HG03097 (cell line): ENCODE measurements around the gene IRF9.

ENCODE experiments used
- ATAC-seq: cut with Tn5 transposase; IDR thresholded peaks from one replicate; pipeline ENCODE4 v1.9.1; 2021; ENCODE audit not compliant: unreplicated experiment, low FRiP score

The IRF9 gene, protein sequence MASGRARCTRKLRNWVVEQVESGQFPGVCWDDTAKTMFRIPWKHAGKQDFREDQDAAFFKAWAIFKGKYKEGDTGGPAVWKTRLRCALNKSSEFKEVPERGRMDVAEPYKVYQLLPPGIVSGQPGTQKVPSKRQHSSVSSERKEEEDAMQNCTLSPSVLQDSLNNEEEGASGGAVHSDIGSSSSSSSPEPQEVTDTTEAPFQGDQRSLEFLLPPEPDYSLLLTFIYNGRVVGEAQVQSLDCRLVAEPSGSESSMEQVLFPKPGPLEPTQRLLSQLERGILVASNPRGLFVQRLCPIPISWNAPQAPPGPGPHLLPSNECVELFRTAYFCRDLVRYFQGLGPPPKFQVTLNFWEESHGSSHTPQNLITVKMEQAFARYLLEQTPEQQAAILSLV

DNA sequence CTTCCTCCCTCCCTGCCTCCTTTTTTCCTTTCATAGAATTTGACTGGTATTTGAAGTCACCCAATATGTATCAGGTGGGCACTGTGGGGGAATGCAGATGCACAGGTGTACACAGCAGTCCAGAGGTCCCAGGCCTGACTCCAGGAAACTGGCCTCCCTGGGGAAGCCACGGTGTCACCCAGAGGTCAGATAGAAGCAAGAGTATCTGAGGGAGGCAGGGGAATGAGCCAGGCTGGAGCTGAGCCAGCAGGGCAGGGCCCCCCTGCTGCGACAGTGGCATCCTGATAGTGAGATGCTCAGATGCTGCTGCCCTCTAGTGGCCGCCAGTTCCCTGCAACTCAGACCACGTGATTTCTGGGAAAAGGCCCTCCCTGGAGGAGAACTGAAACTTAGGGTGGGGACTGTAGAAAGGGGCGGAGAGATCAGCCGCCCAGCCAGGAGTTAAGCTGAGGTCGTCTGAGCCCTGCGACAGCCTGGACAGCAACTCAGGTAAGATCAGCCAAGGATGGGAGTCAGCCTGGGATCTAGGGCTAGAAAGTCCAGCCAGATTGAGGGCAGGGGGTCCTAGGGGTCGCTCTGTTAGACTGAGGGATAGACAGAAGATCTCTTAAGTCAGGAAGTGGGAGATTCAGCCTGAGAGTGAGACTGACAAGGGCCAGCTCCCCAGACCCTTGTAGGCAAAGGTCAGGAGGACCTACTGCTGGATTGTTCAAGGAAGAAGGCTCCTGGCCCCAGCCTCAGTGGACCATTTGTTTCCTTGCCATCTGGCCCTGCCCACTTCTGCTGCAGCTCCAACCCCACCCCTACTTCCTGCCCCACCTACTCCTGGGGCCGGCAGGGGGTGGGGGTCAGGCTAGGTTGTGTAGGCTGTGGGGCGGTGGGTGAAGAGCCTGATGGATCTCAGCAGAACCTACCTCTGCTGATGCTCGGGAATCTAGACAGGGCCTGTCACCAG is at the start of gene IRF9:
Gene IRF9 (plus strand): TSS at position 416 of the 955 bp plus-strand sequence. CDS start 880 bp downstream, outside the sequence.
- peak; percentile 70 for ATAC-seq

- no peak for ATAC-seq
Measured at GRCh38 chr14:24113379-24113800, 47.7 kb upstream of the IRF9 start.

GRCh38 chr14:24113801-24114531 is 47.1 kb upstream of the IRF9 start:
- peak; percentile 34 for ATAC-seq

DNA sequence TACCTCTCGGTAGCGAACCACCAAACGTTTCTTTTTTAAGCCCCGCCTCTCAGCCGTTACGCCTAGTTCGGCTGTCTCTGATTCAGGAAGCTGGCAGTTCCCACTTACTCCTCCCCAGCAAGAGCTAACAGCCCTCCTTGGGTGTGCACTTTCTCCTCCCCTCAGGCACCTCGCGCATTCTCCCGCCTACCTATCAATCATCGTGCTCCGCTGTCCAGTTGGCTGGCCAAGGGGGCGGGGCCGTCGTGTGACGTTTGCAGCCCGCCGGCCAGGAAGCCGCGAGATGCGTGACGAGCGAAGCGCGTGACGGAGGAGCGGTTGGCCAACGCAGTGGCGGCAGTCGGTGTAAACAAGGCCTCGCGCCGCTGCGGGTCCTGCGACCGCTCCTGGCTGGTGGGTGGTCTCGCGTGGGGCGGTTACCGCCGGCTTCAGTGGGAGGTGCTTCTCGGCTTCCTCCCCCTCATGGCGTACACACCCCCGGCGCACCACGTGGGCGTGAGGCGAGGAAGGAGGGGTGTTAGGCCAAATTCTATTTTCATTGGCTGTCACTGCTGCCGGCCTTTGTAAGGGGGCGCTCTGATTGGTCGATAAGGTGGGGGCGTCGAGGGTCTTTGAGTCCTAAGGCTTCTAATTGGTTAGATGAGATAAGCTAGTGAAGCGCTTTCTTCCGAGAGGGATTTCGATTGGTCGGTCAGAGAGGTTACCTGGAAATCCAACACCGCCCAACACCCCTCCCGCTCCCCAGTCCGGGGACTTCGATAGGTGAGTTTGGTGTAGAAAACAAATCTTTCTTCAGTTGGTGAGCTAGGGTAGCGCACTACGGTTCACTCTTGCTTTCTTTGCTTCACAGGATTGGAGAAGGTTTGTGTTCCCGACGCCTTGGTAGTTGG is 46.3 kb upstream of the IRF9 start, which contains the start of the genes DCAF11 and NRL:
Gene DCAF11 (plus strand): TSS at position 246 of the 890 bp plus-strand sequence. CDS start 818 bp downstream, outside the sequence.
Gene NRL (minus strand): TSS at position 418 of the 890 bp plus-strand sequence. CDS start 32,101 bp downstream, outside the sequence.
- peak; percentile 82 for ATAC-seq

GRCh38 chr14:24115422-24116127 is 45.5 kb upstream of the IRF9 start:
- ATAC-seq, result no peak

DNA sequence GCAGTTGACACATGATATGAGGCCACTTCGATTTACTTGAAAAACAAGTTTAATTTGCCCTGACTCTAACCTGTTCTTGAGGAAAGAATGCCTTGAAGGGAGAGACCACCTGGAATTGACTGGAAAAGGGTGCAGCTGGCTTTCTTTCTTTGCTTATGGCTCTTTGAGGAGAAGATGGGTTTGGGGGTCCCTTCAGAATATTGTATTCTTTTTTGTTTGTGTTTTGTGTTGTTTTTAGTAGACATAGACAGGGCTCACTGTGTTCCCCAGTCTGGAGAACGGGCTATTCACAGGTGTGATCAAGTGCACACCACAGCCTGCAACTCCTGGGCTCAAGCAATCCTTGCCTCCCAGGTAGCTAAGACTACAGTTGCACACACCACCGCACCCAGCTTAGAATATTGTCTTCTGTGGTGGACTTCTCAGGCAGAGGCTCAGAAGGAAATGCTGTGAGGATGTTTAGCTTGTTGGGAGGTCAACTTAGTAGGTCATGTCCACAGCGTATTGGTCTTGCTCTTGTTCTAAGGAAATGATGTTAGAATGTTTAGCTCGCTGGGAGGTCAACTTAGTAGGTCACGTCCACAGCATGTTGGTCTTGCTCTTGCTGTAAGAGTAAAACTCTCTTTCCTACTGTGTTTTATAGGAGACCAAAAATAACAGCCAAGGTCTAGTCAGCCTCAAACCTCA is 44.8 kb upstream of the IRF9 start:
- no peak for ATAC-seq

- no peak for ATAC-seq
Measured at GRCh38 chr14:24117179-24117578, 43.9 kb upstream of the IRF9 start.

DNA sequence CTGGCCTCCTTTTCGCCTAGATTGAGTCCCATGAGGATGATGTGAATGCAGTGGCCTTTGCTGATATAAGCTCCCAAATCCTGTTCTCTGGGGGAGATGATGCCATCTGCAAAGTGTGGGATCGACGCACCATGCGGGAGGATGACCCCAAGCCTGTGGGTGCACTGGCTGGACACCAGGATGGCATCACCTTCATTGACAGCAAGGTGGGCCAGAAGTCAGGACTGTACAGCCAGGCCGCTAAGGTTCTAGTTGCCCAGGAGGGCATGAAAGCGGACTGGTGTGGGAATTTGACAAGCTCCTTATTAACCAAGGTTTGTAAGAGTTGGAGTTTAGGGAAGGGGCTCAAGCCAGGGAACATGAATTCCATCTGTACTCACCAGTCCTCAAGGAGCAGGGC is 41.4 kb upstream of the IRF9 start:
- ATAC-seq, result no peak

DNA sequence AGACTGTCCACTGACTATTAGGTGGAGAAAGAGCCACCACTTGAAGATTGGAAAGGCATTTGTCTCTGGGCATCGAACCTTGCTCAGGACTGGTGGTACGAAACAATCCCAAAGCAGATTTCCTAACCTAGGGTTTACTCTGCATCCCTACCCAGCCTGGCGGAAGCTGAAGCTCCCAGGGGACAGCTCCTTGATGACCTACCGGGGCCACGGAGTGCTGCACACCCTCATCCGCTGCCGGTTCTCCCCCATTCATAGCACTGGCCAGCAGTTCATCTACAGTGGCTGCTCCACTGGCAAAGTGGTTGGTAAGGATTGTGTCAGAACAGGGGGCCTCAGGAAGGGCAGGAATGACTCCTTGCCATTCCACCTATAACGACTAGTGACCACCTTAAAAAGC is 39.9 kb upstream of the IRF9 start:
- no peak for ATAC-seq

DNA sequence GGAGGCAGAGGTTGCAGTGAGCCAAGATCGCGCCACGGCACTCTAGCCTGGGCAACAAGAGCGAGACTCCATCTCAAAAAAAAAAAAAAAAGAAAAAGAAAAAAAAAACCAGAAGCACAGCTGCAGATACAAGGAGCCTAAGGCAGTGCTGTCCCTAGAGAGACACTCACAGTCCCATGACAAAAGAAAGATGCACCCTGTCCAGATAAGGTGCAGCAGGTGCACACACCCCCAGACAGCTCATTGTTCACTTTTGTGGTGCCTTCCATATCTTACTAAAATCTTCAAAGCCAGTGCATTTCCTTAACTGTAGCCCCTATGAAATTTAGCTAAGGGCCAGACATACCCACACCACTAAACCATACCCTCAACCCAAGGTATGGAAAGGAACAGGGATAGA is 38.6 kb upstream of the IRF9 start:
- ATAC-seq, result no peak

DNA sequence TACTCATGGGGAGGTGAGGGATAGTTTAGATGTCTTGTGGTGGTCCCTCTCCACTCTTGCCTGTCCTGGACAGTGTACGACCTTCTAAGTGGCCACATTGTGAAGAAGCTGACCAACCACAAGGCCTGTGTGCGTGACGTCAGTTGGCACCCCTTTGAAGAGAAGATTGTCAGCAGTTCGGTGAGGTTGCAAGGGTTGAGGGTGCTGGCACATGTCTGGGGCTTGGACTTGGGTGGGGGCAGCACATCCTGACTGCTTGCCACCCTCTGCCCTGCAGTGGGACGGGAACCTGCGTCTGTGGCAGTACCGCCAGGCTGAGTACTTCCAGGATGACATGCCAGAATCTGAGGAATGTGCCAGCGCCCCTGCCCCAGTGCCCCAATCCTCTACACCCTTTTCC is 38.2 kb upstream of the IRF9 start:
- no peak for ATAC-seq

GRCh38 chr14:24123424-24124417 is 37.3 kb upstream of the IRF9 start:
- no peak for ATAC-seq

DNA sequence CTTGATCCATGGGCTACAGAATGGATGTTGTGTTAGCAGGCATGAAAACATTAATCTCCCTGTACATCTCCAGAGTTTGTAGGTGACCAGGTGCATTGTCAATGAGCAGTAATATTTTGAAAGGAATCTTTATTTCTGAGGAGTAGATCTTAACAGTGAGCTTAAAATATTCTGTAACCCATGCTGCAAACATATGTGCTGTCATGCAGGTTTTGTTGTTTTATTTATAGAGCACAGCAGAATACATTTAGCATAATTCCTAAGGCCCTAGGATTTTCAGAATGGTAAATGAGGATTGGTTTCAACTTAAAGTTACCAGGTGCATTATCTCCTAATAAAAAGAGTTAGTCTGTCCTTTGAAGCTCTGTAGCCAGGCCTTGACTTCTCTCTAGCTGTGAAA is 34.1 kb upstream of the IRF9 start:
- ATAC-seq, result no peak

- no peak for ATAC-seq
Measured at GRCh38 chr14:24127673-24128072, 33.4 kb upstream of the IRF9 start.

- no peak for ATAC-seq
Measured at GRCh38 chr14:24129410-24129998, 31.6 kb upstream of the IRF9 start.

DNA sequence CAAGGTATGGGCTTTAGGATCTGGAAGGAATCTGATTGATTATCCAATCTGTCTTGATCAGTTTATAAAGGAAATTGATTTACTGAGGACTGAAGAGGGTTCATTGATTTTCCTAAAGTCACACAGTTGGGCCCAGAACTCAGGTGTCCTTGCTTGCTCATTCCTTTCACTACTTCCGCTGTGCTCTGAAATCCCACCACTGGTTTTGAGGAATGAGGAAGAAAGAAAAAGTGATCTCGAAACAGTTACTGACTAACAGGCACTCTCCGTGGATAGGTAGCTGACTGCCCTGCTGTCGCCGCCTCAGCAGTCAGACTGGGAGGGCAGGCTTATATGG is 30.7 kb upstream of the IRF9 start, which contains the start of gene FITM1:
Gene FITM1 (plus strand): TSS at position 280 of the 337 bp plus-strand sequence. CDS start 905 bp downstream, outside the sequence.
- no peak for ATAC-seq
